GM23248 (cell line): ENCODE data around the gene CACNA1C.

Source experiments
- EZH2 ChIP-seq: fragments of 200-600 bp; sonication (generic); IDR thresholded peaks from 2 replicates; pipeline ENCODE4 v1.6.1; 2018; ENCODE audit warnings: antibody characterized with exemption, mild to moderate bottlenecking; ENCODE audit not compliant: insufficient read depth, poor library complexity, severe bottlenecking
- EZH2phosphoT487 ChIP-seq: fragments of 200-600 bp; sonication (generic); IDR thresholded peaks from 2 replicates; pipeline ENCODE4 v1.6.1; 2018; ENCODE audit warnings: antibody characterized with exemption, moderate library complexity, mild to moderate bottlenecking, low read depth; ENCODE audit not compliant: insufficient read depth

DNA sequence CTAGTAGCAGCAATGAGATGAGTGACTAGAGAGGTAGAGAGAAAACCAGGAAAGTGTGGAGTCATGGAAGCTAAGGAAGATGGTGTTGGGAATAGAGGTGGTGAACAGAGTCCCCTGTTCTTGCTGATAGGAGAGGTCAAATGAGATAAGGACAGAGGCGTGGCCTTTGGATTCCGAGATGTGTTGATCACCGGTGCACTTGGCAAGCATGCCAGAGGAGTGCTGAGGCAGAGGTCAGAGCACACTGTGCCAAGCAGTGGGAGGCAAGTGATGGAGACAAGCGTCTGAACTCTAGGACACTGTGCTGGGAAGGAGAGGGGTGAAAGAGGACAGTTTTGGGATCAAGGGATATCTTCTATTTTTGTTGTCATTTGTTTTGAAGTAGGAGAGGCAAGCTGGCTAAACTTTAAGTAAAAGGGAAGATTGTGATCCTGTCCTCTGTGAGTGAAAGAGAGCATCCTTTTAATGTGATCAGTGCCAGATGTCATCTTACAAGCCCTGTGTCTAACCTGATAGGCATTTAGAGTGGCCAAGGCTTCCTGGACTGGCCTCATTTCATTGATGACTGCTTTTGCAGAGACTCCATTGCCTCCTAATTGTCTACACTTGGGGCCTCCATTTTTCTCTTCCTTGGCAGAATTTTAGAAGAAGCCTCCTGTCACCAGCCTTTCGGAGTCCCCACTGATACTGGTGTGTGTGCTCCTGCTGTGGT is 336.4 kb downstream of the CACNA1C start:
- TF ChIP-seq EZH2phosphoT487 (no peak), EZH2 (no peak)
